Measurements from ENCODE around the gene TRPC4.

- TF ChIP-seq POLR2AphosphoS5 (IDR thresholded peaks at IDR 0.05; ENCODE audit: borderline replicate concordance, low read depth, low read length) (no peak), EZH2 (IDR thresholded peaks at IDR 0.05) (no peak)
Measured at GRCh38 chr13:37616131-37616530, 253.4 kb downstream of the TRPC4 start.
